Upper lobe of right lung (tissue), 1 donor: Measurements from ENCODE around the gene GABRG3. TPM values are rescaled to one million over a fixed set of nuclear protein-coding genes. Genes with fewer than 3 reads are reported as not detected.
"Not testable (repeated sequence)": the region's sequence is repeated elsewhere in the genome, so short reads cannot be mapped to it uniquely, and the experiment has no call there.

ENCODE experiments used
- ATAC-seq: fragments of 200-7000 bp; cut with Tn5 transposase; one replicate; pipeline ENCODE4 v1.9.1; 2020; ENCODE audit warnings: mild to moderate bottlenecking, moderate library complexity
- DNase-seq: peaks from one replicate; pipeline ENCODE4 v3.0.0-alpha.2; 2020
- H3K27ac ChIP-seq: fragments of 200-600 bp; one replicate; pipeline ENCODE4 v1.8.0; 2022
- H3K27me3 ChIP-seq: fragments of 200-600 bp; one replicate; pipeline ENCODE4 v1.8.0; 2022; ENCODE audit warnings: mild to moderate bottlenecking
- H3K36me3 ChIP-seq: fragments of 200-600 bp; one replicate; pipeline ENCODE4 v1.8.0; 2022
- H3K4me1 ChIP-seq: fragments of 200-600 bp; one replicate; pipeline ENCODE4 v1.8.0; 2022
- H3K4me3 ChIP-seq: fragments of 200-600 bp; one replicate; pipeline ENCODE4 v1.8.0; 2022; ENCODE audit warnings: mild to moderate bottlenecking
- H3K9me3 ChIP-seq: fragments of 200-600 bp; one replicate; pipeline ENCODE4 v1.8.0; 2022
- intact Hi-C: fragments of 100-400 bp; cut with DNase I; formaldehyde crosslinking; loops from one replicate; pipeline ENCODE4 v1.11.0; 2022
- total RNA-seq: library from RNA; stranded (reverse); fragmentation: NEBNext Ultra II Directional; extraction: Animal tissue kit (Norgen Biotek cat#: 25700); gene quantifications from one replicate; pipeline ENCODE4 v1.2.1, GENCODE V29; 2021
- TF ChIP-seq, protein P1 (sequence below): fragments of 200-600 bp; IDR thresholded peaks from one replicate; pipeline ENCODE4 v1.8.0; 2022; ENCODE audit warnings: antibody characterized with exemption
- donor health status: DM: no; HTN: yes; CAD: no; lungs with severe emphysema.

The GABRG3 gene
- total RNA-seq, 1 donor from 2014 or later, result not detected

DNA sequence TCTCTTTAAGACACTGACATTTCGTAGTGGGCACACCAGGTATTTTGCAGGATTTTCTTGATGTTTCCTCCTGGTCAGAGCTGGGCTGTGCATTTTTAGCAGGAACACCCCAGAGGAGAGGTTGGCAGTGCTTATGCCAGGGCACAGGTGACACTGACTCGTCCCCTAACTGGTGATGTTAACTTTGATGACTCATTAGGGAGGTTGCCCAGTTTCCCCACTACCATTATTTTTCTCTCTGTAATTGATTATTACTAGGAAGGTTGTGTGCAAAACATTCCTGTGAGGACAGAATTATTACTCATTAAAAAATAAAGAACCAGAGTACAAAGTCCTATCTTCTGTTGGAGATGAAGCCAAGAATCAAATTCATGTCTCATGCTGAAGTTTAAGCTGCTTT is 394.5 kb downstream of the GABRG3 start:
- intact Hi-C loops, result no loop called here

DNA sequence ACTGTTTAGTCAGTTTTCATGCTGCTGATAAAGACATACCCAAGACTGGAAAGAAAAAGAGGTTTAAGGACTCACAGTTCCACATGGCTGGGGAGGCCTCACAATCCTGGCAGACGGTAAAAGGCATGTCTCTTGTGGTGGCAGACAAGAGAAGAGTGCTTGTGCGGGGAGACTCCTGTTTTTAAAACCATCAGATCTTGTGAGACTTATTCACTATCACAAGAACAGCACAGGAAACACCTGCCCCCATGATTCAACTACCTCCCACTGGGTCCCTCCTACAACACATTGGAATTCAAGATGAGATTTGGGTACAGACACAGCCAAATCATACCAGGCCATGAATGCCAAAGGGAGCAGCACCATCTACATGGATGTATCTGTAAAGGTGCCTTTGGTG is 406.4 kb downstream of the GABRG3 start:
- H3K4me3 ChIP-seq, H3K27ac ChIP-seq, H3K9me3 ChIP-seq, DNase-seq, H3K36me3 ChIP-seq, ATAC-seq, H3K27me3 ChIP-seq, H3K4me1 ChIP-seq, intact Hi-C loops: not testable (repeated sequence)

More for the DNA sequence above, 394.5 kb downstream of the GABRG3 start:
- TF ChIP-seq, protein P1, sequence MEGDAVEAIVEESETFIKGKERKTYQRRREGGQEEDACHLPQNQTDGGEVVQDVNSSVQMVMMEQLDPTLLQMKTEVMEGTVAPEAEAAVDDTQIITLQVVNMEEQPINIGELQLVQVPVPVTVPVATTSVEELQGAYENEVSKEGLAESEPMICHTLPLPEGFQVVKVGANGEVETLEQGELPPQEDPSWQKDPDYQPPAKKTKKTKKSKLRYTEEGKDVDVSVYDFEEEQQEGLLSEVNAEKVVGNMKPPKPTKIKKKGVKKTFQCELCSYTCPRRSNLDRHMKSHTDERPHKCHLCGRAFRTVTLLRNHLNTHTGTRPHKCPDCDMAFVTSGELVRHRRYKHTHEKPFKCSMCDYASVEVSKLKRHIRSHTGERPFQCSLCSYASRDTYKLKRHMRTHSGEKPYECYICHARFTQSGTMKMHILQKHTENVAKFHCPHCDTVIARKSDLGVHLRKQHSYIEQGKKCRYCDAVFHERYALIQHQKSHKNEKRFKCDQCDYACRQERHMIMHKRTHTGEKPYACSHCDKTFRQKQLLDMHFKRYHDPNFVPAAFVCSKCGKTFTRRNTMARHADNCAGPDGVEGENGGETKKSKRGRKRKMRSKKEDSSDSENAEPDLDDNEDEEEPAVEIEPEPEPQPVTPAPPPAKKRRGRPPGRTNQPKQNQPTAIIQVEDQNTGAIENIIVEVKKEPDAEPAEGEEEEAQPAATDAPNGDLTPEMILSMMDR, result no peak
- Histone ChIP-seq H3K27ac (no peak overlapping the region), H3K36me3 (no peaks in the 10 kb centered on the region), H3K9me3 (no peaks in the 10 kb centered on the region), H3K27me3 (no peaks in the 10 kb centered on the region), H3K4me1 (no peaks in the 10 kb centered on the region), H3K4me3 (no peak overlapping the region)
- ATAC-seq (no peak), DNase-seq (no peak)

DNA sequence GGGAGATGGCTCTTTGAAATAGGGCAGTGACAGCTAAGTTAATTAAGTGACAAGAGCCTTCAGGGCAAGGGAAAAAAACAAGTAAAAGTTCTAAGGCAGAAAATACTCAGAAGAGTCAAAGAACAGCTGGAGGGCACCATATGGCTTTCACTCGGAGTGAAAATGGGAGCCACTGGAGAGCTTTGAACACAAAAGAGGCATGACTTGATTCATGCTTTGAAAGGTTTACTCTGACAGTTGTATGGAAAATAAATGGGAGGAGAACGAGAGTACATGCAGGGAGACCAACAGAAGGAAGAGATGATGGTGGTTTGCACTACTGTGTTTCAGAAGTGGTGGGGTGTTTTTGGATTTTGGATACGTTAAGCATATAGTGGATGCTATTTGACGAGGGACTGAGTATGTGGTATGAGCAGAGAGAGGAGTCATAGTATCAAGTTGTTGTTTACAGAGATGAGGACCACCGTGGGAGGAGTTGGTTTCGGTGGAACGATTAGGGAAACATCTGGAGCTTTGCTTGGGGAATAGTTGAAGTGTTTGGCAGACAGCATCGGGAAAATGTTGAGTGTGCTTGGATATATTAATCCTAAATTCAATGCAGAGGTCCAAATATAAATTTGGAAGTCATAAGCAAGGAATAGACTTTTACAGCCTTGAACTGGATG is 411.5 kb downstream of the GABRG3 start:
- no peaks in the 10 kb centered on the region for H3K4me1 ChIP-seq
- H3K27me3 ChIP-seq, result no peaks in the 10 kb centered on the region
- no peaks in the 10 kb centered on the region for H3K9me3 ChIP-seq
- no peak for ATAC-seq
- DNase-seq, result no peak
- intact Hi-C loops, result no loop called here
- no peak overlapping the region for H3K27ac ChIP-seq
- no peaks in the 10 kb centered on the region for H3K36me3 ChIP-seq
- no peak overlapping the region for H3K4me3 ChIP-seq
- TF ChIP-seq, protein P1, result no peak

DNA sequence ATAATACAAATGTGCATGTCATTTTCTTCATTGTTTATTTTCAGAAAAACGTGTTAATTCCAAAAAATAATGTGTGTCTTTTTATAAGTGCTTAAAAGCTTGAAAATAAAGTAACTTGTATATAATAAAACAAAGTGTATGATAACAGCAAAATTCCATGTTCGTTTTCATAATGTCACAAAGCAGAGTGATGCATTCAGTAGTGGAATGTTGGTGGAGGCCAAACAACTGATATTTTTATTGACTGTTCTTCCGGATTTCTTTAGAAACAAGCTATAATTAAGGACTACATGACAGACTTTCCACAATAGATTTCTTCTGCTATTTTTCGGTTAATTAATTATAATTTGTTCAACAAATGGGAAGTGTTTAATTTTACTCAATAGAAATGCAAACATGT is 412.7 kb downstream of the GABRG3 start:
- intact Hi-C loops, result no loop called here
- DNase-seq (no peak), ATAC-seq (no peak)
- Histone ChIP-seq H3K4me3 (no peak overlapping the region), H3K27ac (no peak overlapping the region), H3K4me1 (no peaks in the 10 kb centered on the region), H3K36me3 (no peaks in the 10 kb centered on the region), H3K9me3 (no peaks in the 10 kb centered on the region), H3K27me3 (no peaks in the 10 kb centered on the region)
- TF ChIP-seq, protein P1, result no peak

DNA sequence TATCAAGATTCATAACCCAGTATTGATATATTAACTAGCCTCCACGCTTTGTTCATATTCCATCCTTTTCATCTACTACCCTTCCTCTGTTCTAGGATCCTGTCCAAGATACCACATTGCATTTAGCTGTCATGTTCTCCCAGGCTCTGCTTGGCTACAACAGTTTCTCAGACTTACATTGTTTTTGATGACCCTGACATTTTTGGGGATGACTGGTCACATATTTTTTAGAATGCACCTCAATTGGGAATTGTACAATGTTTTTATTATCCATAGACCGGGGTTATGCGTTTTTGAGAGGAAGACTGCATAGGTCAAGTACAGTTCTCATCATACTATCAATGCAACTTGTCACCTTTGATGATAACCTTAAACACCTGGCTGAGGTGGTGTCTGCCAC is 421.2 kb downstream of the GABRG3 start:
- Histone ChIP-seq H3K9me3 (no peaks in the 10 kb centered on the region), H3K4me3 (no peak overlapping the region), H3K4me1 (no peaks in the 10 kb centered on the region), H3K27ac (no peak overlapping the region), H3K27me3 (no peaks in the 10 kb centered on the region), H3K36me3 (no peaks in the 10 kb centered on the region)
- ATAC-seq, result no peak
- DNase-seq, result no peak
- intact Hi-C loops, result no loop called here
- TF ChIP-seq, protein P1, result no peak

DNA sequence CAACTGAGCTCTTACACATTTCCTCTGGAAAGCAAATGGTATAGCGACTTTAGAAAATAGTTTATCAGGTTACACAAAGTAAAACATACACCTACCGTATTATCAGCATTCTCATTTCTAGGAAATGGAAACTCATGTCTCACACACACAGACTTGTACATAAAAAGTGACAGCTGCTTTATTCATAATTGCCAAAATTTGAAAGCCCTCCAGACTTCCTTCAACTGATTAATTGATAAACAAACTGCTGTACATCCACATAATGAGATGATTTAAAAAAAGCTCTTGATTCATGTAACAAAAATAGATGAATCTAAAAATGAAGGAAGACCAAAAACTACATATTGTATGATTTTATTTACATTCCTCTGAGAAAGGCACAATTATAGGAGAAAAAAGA is 425.5 kb downstream of the GABRG3 start:
- DNase-seq, result no peak
- ATAC-seq, result no peak
- H3K27ac ChIP-seq, result no peak overlapping the region
- TF ChIP-seq, protein P1, result no peak
- no peaks in the 10 kb centered on the region for H3K4me1 ChIP-seq
- no peaks in the 10 kb centered on the region for H3K36me3 ChIP-seq
- H3K9me3 ChIP-seq, result no peaks in the 10 kb centered on the region
- no peaks in the 10 kb centered on the region for H3K27me3 ChIP-seq
- intact Hi-C loops, result no loop called here
- H3K4me3 ChIP-seq, result no peak overlapping the region
